Ectodermal cell (in vitro differentiated cells): Measurements from ENCODE around the gene MTHFD2L.

Source experiments
- H3K27ac ChIP-seq: 2 replicates; pipeline ENCODE4 v1.7.0; 2013; ENCODE audit warnings: mild to moderate bottlenecking, low read depth, low read length; ENCODE audit not compliant: insufficient read depth, poor library complexity, severe bottlenecking
- H3K27me3 ChIP-seq: 2 replicates; pipeline ENCODE4 v1.7.0; 2013; ENCODE audit warnings: mild to moderate bottlenecking, low read length; ENCODE audit not compliant: insufficient read depth, control insufficient read depth, poor library complexity, severe bottlenecking
- H3K36me3 ChIP-seq: one replicate; pipeline ENCODE4 v1.7.0; 2013; ENCODE audit warnings: low read length; ENCODE audit not compliant: control insufficient read depth, insufficient read depth
- H3K4me1 ChIP-seq: one replicate; pipeline ENCODE4 v1.7.0; 2013; ENCODE audit warnings: low read length; ENCODE audit not compliant: control insufficient read depth, insufficient read depth
- H3K4me3 ChIP-seq: 2 replicates; pipeline ENCODE4 v1.7.0; 2013; ENCODE audit warnings: low read depth, low read length, control low read depth; ENCODE audit not compliant: insufficient read depth
- H3K9me3 ChIP-seq: 2 replicates; pipeline ENCODE4 v1.7.0; 2013; ENCODE audit warnings: mild to moderate bottlenecking, low read length, moderate library complexity; ENCODE audit not compliant: control insufficient read depth
- WGBS, 2 experiments: methylation state at CpG; one replicate each; pipeline ENCODE4 v1.1.7; 2013; ENCODE audit warnings: missing lambda C conversion rate in 2 of 2; 5-methylcytosine and 5-hydroxymethylcytosine counted together

MTHFD2L gene

DNA sequence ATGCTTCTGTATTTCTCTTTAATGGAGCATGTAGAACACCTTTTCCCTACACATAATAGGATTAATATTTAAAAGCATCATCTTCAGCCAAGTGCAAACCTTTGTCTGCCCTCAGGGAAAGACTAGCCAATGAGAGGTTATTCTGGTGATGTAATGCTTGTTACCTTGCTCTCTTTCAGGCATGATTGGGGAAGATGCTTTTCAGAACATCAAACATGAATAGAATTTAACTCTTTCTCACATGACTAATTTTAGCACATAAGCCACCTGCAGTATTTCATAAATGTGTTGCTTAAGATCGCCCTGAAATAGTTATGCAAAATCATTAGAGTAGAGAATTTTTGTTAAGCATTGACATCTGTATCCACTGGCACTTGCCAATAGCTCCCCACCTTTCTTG, 139.6 kb downstream of the MTHFD2L start:
- no peak overlapping the region for H3K27ac ChIP-seq
- H3K36me3 ChIP-seq: no peaks in the 10 kb centered on the region
- 80 to 91% methylated on average over 1 of the region's 1 CpG for WGBS, 2 experiments
- H3K4me3 ChIP-seq: no peak overlapping the region
- H3K9me3 ChIP-seq: no peaks in the 10 kb centered on the region
- H3K4me1 ChIP-seq: no peaks in the 10 kb centered on the region
- H3K27me3 ChIP-seq: no peaks in the 10 kb centered on the region

DNA sequence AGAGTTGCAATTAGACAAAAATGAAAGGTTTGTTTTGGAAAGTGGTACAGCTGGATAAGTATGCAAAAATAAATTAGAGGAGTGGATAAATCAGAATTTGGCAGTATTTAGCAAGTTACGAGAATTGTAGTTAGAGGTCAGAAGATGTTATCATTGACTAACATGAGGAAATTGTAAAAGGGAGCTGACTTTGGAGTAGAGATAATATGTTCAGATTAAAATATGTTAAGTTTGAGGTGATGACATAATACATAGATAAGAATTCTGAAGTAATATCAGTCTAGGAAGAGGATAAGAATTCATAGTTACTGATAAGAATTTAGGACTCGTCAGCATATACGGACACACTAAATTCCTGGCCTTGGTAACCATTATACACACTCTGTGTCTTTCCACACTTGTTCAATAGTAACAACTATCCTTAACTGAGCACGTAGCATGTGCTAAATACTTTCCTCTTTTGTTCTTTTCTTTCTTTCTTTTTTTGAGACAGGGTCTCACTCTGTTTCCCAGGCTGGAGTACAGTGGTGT, 146.2 kb downstream of the MTHFD2L start:
- Histone ChIP-seq H3K4me3 (no peak overlapping the region), H3K4me1 (no peaks in the 10 kb centered on the region), H3K27me3 (no peaks in the 10 kb centered on the region), H3K9me3 (no peaks in the 10 kb centered on the region), H3K27ac (no peak overlapping the region), H3K36me3 (no peaks in the 10 kb centered on the region)
- 91 to 94% methylated on average over 4 of the region's 4 CpGs for WGBS, 2 experiments

DNA sequence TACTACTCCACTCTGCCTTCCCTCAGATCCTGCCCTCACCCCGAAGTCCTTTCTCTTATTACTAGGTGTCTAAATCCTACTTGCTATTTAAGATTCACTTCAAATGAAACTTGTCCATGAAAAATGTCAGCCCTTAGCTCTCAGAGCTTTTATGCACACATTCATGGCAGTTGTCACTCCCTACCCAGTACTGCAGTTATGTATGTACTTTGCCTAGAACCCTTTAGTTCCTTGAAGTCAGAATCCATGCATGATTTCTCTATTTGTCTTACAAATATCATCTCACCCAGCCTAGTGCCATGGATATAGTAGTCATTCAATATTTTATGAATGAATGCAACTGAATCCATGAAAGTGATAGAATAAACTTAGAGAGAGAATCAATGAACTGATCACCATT, 147.1 kb downstream of the MTHFD2L start:
- Histone ChIP-seq H3K4me1 (no peaks in the 10 kb centered on the region), H3K27me3 (no peaks in the 10 kb centered on the region), H3K27ac (no peak overlapping the region), H3K4me3 (no peak overlapping the region), H3K36me3 (no peaks in the 10 kb centered on the region), H3K9me3 (no peaks in the 10 kb centered on the region)
- 83 to 95% methylated on average over 1 of the region's 1 CpG for WGBS, 2 experiments

DNA sequence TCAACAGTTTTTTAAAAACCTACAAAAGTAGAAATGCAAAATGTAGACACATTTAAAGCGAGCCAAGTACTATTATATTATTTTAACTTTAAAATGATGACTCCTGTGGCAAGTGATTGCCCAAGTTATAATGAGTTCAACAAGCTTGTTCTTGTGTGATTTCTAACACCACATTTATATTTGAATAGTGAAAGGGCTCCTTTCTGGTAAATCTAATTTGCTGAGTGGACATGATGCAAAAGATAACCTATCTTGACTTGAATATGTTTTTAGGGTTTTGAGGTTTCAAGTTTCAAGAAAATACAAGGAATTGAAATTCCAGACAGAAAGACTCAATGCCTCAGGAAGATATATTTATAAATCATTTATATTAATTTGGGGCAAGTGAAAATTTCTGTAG, 149.3 kb downstream of the MTHFD2L start:
- Histone ChIP-seq H3K9me3 (no peaks in the 10 kb centered on the region), H3K36me3 (no peaks in the 10 kb centered on the region), H3K27ac (no peak overlapping the region), H3K4me1 (no peaks in the 10 kb centered on the region), H3K4me3 (no peak overlapping the region), H3K27me3 (no peaks in the 10 kb centered on the region)
- WGBS, 2 experiments: 100% methylated on average over 1 of the region's 1 CpG; no CpG with 5 or more reads in 1 of the 2 experiments

DNA sequence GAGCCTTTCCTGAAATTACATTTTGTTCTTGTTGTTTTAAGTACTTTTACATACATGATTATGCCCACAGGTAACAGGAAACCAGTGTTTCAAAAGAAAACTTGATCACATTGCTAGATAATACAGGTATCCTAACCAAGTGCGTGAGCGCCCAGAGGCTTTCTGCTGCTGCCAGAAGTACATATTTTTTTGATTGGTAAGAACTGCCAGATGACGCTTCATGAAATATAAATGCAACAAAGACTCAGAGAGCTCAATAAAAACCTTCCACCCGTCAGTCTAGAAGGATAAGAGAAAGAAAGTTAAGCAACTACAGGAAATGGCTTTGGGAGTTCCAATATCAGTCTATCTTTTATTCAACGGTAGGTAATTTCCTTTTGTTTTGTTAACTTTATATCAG, 150.3 kb downstream of the MTHFD2L start, which contains the start of gene EPGN:
Gene EPGN, plus strand, starts transcription at position 256 of the 400 bp plus-strand sequence. Its CDS starts 64 bp downstream, at position 320.
- no peak within 1 kb of the TSS for H3K27ac ChIP-seq
- H3K4me3 ChIP-seq: no peak within 1 kb of the TSS
- WGBS, 2 experiments: 92 to 95% methylated on average over 5 of the region's 5 CpGs

DNA sequence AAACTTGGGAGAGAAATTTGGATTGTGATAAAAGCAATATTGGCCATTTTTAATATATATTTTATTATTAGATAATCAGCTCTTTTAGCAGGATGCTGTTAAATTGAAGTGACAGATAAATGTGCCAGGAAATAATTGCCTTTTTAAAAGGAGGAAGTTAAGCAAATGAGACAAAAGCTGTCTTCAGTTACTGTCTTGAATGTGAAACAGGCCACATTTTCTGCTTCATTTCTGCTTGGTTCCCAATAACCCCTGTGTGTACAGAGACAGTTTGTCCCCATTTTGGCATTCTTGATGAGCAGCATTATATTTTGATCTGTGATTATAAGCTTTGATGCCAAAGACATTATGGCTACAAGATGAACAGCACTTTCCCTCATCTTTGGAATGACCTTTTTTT, 151.3 kb downstream of the MTHFD2L start:
- H3K4me1 ChIP-seq: no peaks in the 10 kb centered on the region
- H3K4me3 ChIP-seq: no peak overlapping the region
- H3K27ac ChIP-seq: no peak overlapping the region
- H3K9me3 ChIP-seq: no peaks in the 10 kb centered on the region
- no peaks in the 10 kb centered on the region for H3K36me3 ChIP-seq
- no peaks in the 10 kb centered on the region for H3K27me3 ChIP-seq

More for the DNA sequence above, 150.3 kb downstream of the MTHFD2L start, which contains the start of gene EPGN:
- Histone ChIP-seq H3K4me1 (no peaks in the 10 kb centered on the region), H3K36me3 (no peaks in the 10 kb centered on the region), H3K27me3 (no peaks in the 10 kb centered on the region), H3K9me3 (no peaks in the 10 kb centered on the region)

DNA sequence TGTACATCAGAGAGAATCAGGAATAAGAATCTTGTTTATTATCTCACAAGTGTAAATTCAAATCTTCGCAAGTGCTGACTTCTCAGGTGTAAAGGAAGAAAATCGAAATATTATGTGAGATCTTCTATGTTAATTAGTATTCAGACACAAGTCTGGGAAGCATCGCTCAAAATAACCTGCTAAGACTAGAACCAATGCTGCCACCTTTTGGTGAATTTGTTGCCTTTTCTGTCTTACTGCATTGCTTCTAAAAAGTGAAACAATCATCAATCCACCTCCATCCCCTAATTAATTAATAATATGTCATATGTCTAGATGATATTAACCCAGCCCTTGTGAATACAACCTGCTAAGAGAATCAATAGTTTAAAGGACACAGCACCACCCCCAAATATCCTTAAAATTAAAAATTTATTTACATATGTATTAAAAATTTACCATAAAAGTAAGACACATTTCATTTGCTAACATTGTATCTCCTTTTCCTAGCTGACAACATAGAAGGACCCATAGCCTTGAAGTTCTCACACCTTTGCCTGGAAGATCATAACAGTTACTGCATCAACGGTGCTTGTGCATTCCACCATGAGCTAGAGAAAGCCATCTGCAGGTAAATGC, 153.9 kb downstream of the MTHFD2L start:
- no peak overlapping the region for H3K27ac ChIP-seq
- no peaks in the 10 kb centered on the region for H3K36me3 ChIP-seq
- H3K27me3 ChIP-seq: no peaks in the 10 kb centered on the region
- WGBS, 2 experiments: 28 to 45% methylated on average over 4 of the region's 4 CpGs
- H3K4me3 ChIP-seq: no peak overlapping the region
- H3K4me1 ChIP-seq: no peaks in the 10 kb centered on the region
- H3K9me3 ChIP-seq: no peaks in the 10 kb centered on the region

DNA sequence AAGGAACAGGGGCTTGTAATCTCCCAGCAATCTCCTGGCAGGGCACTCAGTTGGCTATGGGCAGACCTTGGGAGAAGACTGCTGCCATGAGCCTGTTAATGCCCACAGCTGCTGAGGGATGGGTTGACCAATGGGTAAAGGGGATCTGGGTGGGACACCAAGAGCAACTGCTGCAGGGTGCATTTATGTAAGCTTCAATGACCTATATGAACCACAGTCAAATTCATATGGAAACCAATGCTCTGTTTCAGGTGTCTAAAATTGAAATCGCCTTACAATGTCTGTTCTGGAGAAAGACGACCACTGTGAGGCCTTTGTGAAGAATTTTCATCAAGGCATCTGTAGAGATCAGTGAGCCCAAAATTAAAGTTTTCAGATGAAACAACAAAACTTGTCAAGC, 156.4 kb downstream of the MTHFD2L start:
- no peak overlapping the region for H3K4me3 ChIP-seq
- WGBS, 2 experiments: 94 to 97% methylated on average over 2 of the region's 2 CpGs

DNA sequence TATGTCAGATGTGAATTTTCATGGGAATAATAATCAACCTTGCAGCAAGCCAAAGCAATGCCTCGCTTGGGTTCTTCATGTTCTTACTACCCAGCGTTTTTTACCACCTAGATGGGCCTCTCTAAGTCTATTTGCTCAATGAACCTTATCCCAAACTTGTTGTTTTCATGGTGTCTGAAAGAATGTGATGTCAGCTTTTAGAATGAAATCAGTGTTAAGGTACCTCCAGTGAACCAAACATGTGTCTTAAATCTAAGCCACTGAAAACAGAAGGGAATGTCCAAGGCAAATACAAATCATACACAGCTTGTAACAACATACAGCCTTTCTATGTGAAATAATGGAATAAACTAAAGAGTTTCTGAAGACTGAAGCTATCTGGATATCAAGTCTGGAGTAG, 157.0 kb downstream of the MTHFD2L start:
- no peaks in the 10 kb centered on the region for H3K36me3 ChIP-seq
- H3K4me1 ChIP-seq: no peaks in the 10 kb centered on the region
- no peak overlapping the region for H3K4me3 ChIP-seq
- no peaks in the 10 kb centered on the region for H3K27me3 ChIP-seq
- H3K9me3 ChIP-seq: no peaks in the 10 kb centered on the region
- 96 to 98% methylated on average over 2 of the region's 2 CpGs for WGBS, 2 experiments
- H3K27ac ChIP-seq: no peak overlapping the region

More for the DNA sequence above, 156.4 kb downstream of the MTHFD2L start:
- Histone ChIP-seq H3K9me3 (no peaks in the 10 kb centered on the region), H3K27me3 (no peaks in the 10 kb centered on the region), H3K4me1 (no peaks in the 10 kb centered on the region), H3K27ac (no peak overlapping the region), H3K36me3 (no peaks in the 10 kb centered on the region)

DNA sequence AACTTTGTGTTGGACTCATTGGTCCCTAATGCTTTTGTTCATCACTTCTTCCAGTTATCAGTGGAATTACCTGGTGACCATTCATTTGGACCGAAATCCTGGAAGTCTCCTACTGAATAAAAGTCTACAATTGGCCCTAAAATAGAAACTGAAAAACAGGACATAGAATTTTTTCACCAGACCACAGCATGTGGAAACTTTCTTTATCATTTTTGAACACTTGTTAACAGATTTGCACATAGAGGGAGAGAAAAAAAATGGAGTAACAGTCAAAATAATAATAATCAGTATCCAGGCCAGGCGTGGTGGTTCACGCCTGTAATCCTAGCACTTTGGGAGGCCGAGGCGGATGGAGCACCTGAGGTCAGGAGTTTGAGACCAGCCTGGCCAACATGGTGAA, 157.5 kb downstream of the MTHFD2L start:
- 94% methylated on average over 5 of the region's 5 CpGs for WGBS, 2 experiments
- Histone ChIP-seq H3K27me3 (no peaks in the 10 kb centered on the region), H3K36me3 (no peaks in the 10 kb centered on the region), H3K9me3 (no peaks in the 10 kb centered on the region), H3K4me3 (no peak overlapping the region), H3K27ac (no peak overlapping the region), H3K4me1 (no peaks in the 10 kb centered on the region)
